Chondrocyte (in vitro differentiated cells): ENCODE results near the gene TNFSF4. TPM values are rescaled to one million over a fixed set of nuclear protein-coding genes. Genes with fewer than 3 reads are reported as not detected.

Experiments
- DNase-seq: peaks from one replicate; pipeline ENCODE4 v3.0.0; 2021; ENCODE audit warnings: mixed read lengths, low spot score
- H3K27ac Mint-ChIP-seq: one replicate; pipeline ENCODE4 v1.8.0; 2021; ENCODE audit warnings: mild to moderate bottlenecking, moderate library complexity, mixed read lengths; ENCODE audit not compliant: unreplicated experiment
- H3K27me3 Mint-ChIP-seq: 2 replicates; pipeline ENCODE4 v1.8.0; 2021; ENCODE audit warnings: low read depth, mixed read lengths
- H3K36me3 Mint-ChIP-seq: 2 replicates; pipeline ENCODE4 v1.8.0; 2021; ENCODE audit warnings: low read depth, mixed read lengths
- H3K4me1 Mint-ChIP-seq: 2 replicates; pipeline ENCODE4 v1.8.0; 2021; ENCODE audit warnings: low read depth, mild to moderate bottlenecking, mixed read lengths
- H3K4me3 Mint-ChIP-seq: one replicate; pipeline ENCODE4 v1.8.0; 2021; ENCODE audit warnings: mild to moderate bottlenecking, moderate library complexity, mixed read lengths; ENCODE audit not compliant: unreplicated experiment
- H3K9me3 Mint-ChIP-seq: 2 replicates; pipeline ENCODE4 v1.8.0; 2021; ENCODE audit warnings: low read depth, mixed read lengths
- total RNA-seq: library from RNA; stranded (reverse); gene quantifications from 3 replicates; pipeline ENCODE4 v1.2.1, GENCODE V29; 2021
- TF ChIP-seq, protein P1 (sequence below): fragments of 200-600 bp; sonication (generic); IDR thresholded peaks from 2 replicates; pipeline ENCODE4 v1.5.0; 2021; ENCODE audit warnings: antibody characterized with exemption, mild to moderate bottlenecking, moderate library complexity

TNFSF4 gene
- total RNA-seq, 1 donor from 2014 or later = 0.77 TPM

GRCh38 chr1:173139706-173140105 is 67.4 kb downstream of the TNFSF4 start:
- peaks cover 8% of the 10 kb centered on the region for H3K9me3 Mint-ChIP-seq
- H3K4me3 Mint-ChIP-seq = no peak overlapping the region

GRCh38 chr1:173137107-173137706 is 69.9 kb downstream of the TNFSF4 start:
- H3K9me3 Mint-ChIP-seq = no peaks in the 10 kb centered on the region

More at GRCh38 chr1:173139706-173140105, 67.4 kb downstream of the TNFSF4 start:
- no peaks in the 10 kb centered on the region for H3K27me3 Mint-ChIP-seq
- DNase-seq = no peak
- TF ChIP-seq, protein P1, sequence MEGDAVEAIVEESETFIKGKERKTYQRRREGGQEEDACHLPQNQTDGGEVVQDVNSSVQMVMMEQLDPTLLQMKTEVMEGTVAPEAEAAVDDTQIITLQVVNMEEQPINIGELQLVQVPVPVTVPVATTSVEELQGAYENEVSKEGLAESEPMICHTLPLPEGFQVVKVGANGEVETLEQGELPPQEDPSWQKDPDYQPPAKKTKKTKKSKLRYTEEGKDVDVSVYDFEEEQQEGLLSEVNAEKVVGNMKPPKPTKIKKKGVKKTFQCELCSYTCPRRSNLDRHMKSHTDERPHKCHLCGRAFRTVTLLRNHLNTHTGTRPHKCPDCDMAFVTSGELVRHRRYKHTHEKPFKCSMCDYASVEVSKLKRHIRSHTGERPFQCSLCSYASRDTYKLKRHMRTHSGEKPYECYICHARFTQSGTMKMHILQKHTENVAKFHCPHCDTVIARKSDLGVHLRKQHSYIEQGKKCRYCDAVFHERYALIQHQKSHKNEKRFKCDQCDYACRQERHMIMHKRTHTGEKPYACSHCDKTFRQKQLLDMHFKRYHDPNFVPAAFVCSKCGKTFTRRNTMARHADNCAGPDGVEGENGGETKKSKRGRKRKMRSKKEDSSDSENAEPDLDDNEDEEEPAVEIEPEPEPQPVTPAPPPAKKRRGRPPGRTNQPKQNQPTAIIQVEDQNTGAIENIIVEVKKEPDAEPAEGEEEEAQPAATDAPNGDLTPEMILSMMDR = no peak
- no peaks in the 10 kb centered on the region for H3K36me3 Mint-ChIP-seq
- no peak overlapping the region for H3K27ac Mint-ChIP-seq
- H3K4me1 Mint-ChIP-seq = peaks cover 15% of the 10 kb centered on the region

GRCh38 chr1:173134800-173135199 is 72.3 kb downstream of the TNFSF4 start:
- Mint-ChIP-seq H3K4me1 (peaks cover 15% of the 10 kb centered on the region), H3K36me3 (no peaks in the 10 kb centered on the region), H3K27me3 (no peaks in the 10 kb centered on the region), H3K9me3 (peaks cover 2% of the 10 kb centered on the region), H3K27ac (no peak overlapping the region), H3K4me3 (no peak overlapping the region)
- TF ChIP-seq, protein P1 = no peak
- no peak for DNase-seq

More at GRCh38 chr1:173137107-173137706, 69.9 kb downstream of the TNFSF4 start:
- TF ChIP-seq, protein P1 = no peak
- no peak overlapping the region for H3K4me3 Mint-ChIP-seq
- DNase-seq = no peak
- peaks cover 15% of the 10 kb centered on the region for H3K4me1 Mint-ChIP-seq
- H3K27ac Mint-ChIP-seq = peak overlapping the region; percentile 9
- H3K36me3 Mint-ChIP-seq = no peaks in the 10 kb centered on the region
- H3K27me3 Mint-ChIP-seq = no peaks in the 10 kb centered on the region

- no peak overlapping the region for H3K27ac Mint-ChIP-seq
- H3K4me1 Mint-ChIP-seq = peaks cover 15% of the 10 kb centered on the region
- no peak overlapping the region for H3K4me3 Mint-ChIP-seq
- peaks cover 2% of the 10 kb centered on the region for H3K9me3 Mint-ChIP-seq
- no peaks in the 10 kb centered on the region for H3K36me3 Mint-ChIP-seq
- TF ChIP-seq, protein P1 = no peak
- DNase-seq = no peak
- no peaks in the 10 kb centered on the region for H3K27me3 Mint-ChIP-seq
Observed at GRCh38 chr1:173134029-173134428, 73.1 kb downstream of the TNFSF4 start.

Other genes with a start within 250 kb of the TNFSF4 start
- not detected in 3 replicates for gene TNFSF18, start 156.4 kb downstream of the TNFSF4 start, total RNA-seq